ENCODE measurements around the gene PXYLP1. TPM values are rescaled to one million over a fixed set of nuclear protein-coding genes. Genes with fewer than 3 reads are reported as not detected.
A peak's percentile ranks its signal among the peaks of the same experiment; 100 is the strongest.

Gene PXYLP1
- polyA plus RNA-seq, 3 donors, result 4.1 to 10.9 (median 5.8) TPM

- no peak overlapping the region for H3K4me3 ChIP-seq (replicated peaks in 1 of 3; ENCODE audit: low read depth in 2 of 3, low read length in 3 of 3)
Measured at GRCh38 chr3:141279077-141279967, 47.7 kb downstream of the PXYLP1 start.

GRCh38 chr3:141280086-141280485 is 48.5 kb downstream of the PXYLP1 start:
- H3K4me1 Mint-ChIP-seq, result peaks cover 18% of the 10 kb centered on the region
- Histone ChIP-seq H4K20me1 (ENCODE audit: insufficient read depth, low read length) (no peaks in the 10 kb centered on the region), H3K27ac (ENCODE audit: low read depth in 1 of 2, low read length in 2 of 2) (no peak overlapping the region), H3K4me1 (ENCODE audit: control insufficient read depth in 1 of 2, insufficient read depth in 2 of 2, low read length in 2 of 2) (peaks cover 7 to 11% of the 10 kb centered on the region in 2 donors), H3K9me3 (replicated peaks in 1 of 2; ENCODE audit: control insufficient read depth in 1 of 2, insufficient read depth in 1 of 2, low read length in 2 of 2) (no peaks in the 10 kb centered on the region), H3K79me2 (ENCODE audit: insufficient read depth, low read length) (no peaks in the 10 kb centered on the region), H2AFZ (ENCODE audit: insufficient read depth, low read depth, low read length, poor library complexity, severe bottlenecking) (no peak overlapping the region), H3K4me3 (replicated peaks in 1 of 3; ENCODE audit: low read depth in 2 of 3, low read length in 3 of 3) (no peak overlapping the region), H3K36me3 (replicated peaks in 1 of 2; ENCODE audit: control insufficient read depth in 1 of 2, insufficient read depth in 2 of 2, low read length in 2 of 2) (peaks cover 18 to 74% of the 10 kb centered on the region in 2 donors), H3K27me3 (ENCODE audit: control insufficient read depth in 2 of 2, insufficient read depth in 2 of 2, low read length in 2 of 2) (no peaks in the 10 kb centered on the region), H3K9ac (ENCODE audit: insufficient read depth, low read length, poor library complexity, severe bottlenecking) (no peak overlapping the region), H3K4me2 (replicated peaks; ENCODE audit: extremely low read depth, low read length, poor library complexity, severe bottlenecking) (no peak overlapping the region)
- no peak for DNase-seq
- H3K4me3 Mint-ChIP-seq, result no peak overlapping the region
- intact Hi-C loops (cut with micrococcal nuclease), result no loop called here
- peaks cover 0 to 3% (median 0%) of the 10 kb centered on the region in 3 donors for H3K27me3 Mint-ChIP-seq (ENCODE audit: low read depth in 3 of 3)
- WGBS (ENCODE audit: insufficient coverage), result 86% methylated on average over 4 of the region's 5 CpGs
- peaks cover 38 to 50% of the 10 kb centered on the region in 2 donors for H3K36me3 Mint-ChIP-seq
- H3K27ac Mint-ChIP-seq, result no peak overlapping the region
- no peaks in the 10 kb centered on the region for H3K9me3 Mint-ChIP-seq
- TF ChIP-seq CTCF (IDR thresholded peaks at IDR 0.05), result no peak

More at GRCh38 chr3:141279077-141279967, 47.7 kb downstream of the PXYLP1 start:
- H3K4me1 ChIP-seq (ENCODE audit: control insufficient read depth in 1 of 2, insufficient read depth in 2 of 2, low read length in 2 of 2), result peaks cover 7 to 11% of the 10 kb centered on the region in 2 donors
- Mint-ChIP-seq H3K27me3 (ENCODE audit: low read depth in 3 of 3) (peaks cover 0 to 3% (median 0%) of the 10 kb centered on the region in 3 donors), H3K4me3 (no peak overlapping the region), H3K36me3 (peaks cover 40 to 48% of the 10 kb centered on the region in 2 donors), H3K9me3 (no peaks in the 10 kb centered on the region), H3K4me1 (peaks cover 22% of the 10 kb centered on the region), H3K27ac (peak overlapping the region in 1 of 7 donors; percentile 14)
- peak in 2 of 3 donors; percentile 11 to 22 for DNase-seq
- WGBS (ENCODE audit: insufficient coverage), result 86% methylated on average over 6 of the region's 16 CpGs
- H3K9me3 ChIP-seq (replicated peaks in 1 of 2; ENCODE audit: control insufficient read depth in 1 of 2, insufficient read depth in 1 of 2, low read length in 2 of 2), result no peaks in the 10 kb centered on the region
- H2AFZ ChIP-seq (ENCODE audit: insufficient read depth, low read depth, low read length, poor library complexity, severe bottlenecking), result peak overlapping the region; percentile 4
- intact Hi-C loops (cut with micrococcal nuclease), result loop anchor here in 1 of 2 donors (1.0 kb wide), 1 partner anchor 47 kb away; no protein-coding TSS in a partner anchor
- peak; percentile 71 for TF ChIP-seq CTCF (IDR thresholded peaks at IDR 0.05)
- peaks cover 12 to 72% of the 10 kb centered on the region in 2 donors for H3K36me3 ChIP-seq (replicated peaks in 1 of 2; ENCODE audit: control insufficient read depth in 1 of 2, insufficient read depth in 2 of 2, low read length in 2 of 2)
- H3K27ac ChIP-seq (ENCODE audit: low read depth in 1 of 2, low read length in 2 of 2), result no peak overlapping the region
- H3K27me3 ChIP-seq (ENCODE audit: control insufficient read depth in 2 of 2, insufficient read depth in 2 of 2, low read length in 2 of 2), result no peaks in the 10 kb centered on the region
- H3K9ac ChIP-seq (ENCODE audit: insufficient read depth, low read length, poor library complexity, severe bottlenecking), result no peak overlapping the region
- no peaks in the 10 kb centered on the region for H3K79me2 ChIP-seq (ENCODE audit: insufficient read depth, low read length)
- H3K4me2 ChIP-seq (replicated peaks; ENCODE audit: extremely low read depth, low read length, poor library complexity, severe bottlenecking), result no peak overlapping the region
- no peaks in the 10 kb centered on the region for H4K20me1 ChIP-seq (ENCODE audit: insufficient read depth, low read length)
